ENCODE results near the gene PEX3.

GRCh38 chr6:143414769-143415168 is 35.8 kb upstream of the PEX3 start:
- TF ChIP-seq CTCF (IDR thresholded peaks at IDR 0.05 in 4 of 5, conservative IDR thresholded peaks at IDR 0.05 in 1 of 5) (no peak), POLR2A (IDR thresholded peaks at IDR 0.05) (no peak)

Measured in gastrocnemius medialis (tissue), 4 donors.